HG02763 (cell line): Measurements from ENCODE around the gene ADGRG1.

ENCODE experiments used
- ATAC-seq: cut with Tn5 transposase; IDR thresholded peaks from one replicate; pipeline ENCODE4 v1.9.1; 2021; ENCODE audit warnings: mild to moderate bottlenecking, moderate library complexity; ENCODE audit not compliant: unreplicated experiment

Gene ADGRG1

GRCh38 chr16:57647136-57647875 lies 18.9 kb downstream of the ADGRG1 start:
- ATAC-seq, result no peak

- ATAC-seq, result no peak
Observed at GRCh38 chr16:57648125-57648524, 19.7 kb downstream of the ADGRG1 start.

GRCh38 chr16:57648581-57649442 lies 20.4 kb downstream of the ADGRG1 start:
- no peak for ATAC-seq

- ATAC-seq, result no peak
Observed at GRCh38 chr16:57649443-57649751, 21.0 kb downstream of the ADGRG1 start.

GRCh38 chr16:57649846-57650245 lies 21.4 kb downstream of the ADGRG1 start:
- ATAC-seq, result no peak

- no peak for ATAC-seq
Observed at GRCh38 chr16:57651344-57652333, 23.2 kb downstream of the ADGRG1 start.

- no peak for ATAC-seq
Observed at GRCh38 chr16:57652695-57653471, 24.5 kb downstream of the ADGRG1 start.

- no peak for ATAC-seq
Observed at GRCh38 chr16:57653936-57654335, 25.5 kb downstream of the ADGRG1 start.

GRCh38 chr16:57656342-57656955 lies 28.0 kb downstream of the ADGRG1 start:
- ATAC-seq, result no peak

GRCh38 chr16:57657228-57657627 lies 28.8 kb downstream of the ADGRG1 start:
- no peak for ATAC-seq

- ATAC-seq, result no peak
Observed at GRCh38 chr16:57658130-57658877, 29.9 kb downstream of the ADGRG1 start.

- ATAC-seq, result no peak
Observed at GRCh38 chr16:57658878-57659674, 30.6 kb downstream of the ADGRG1 start.

- ATAC-seq, result no peak
Observed at GRCh38 chr16:57660715-57661463, 32.5 kb downstream of the ADGRG1 start.

GRCh38 chr16:57661510-57661909 lies 33.1 kb downstream of the ADGRG1 start:
- no peak for ATAC-seq

GRCh38 chr16:57661936-57662906 lies 33.8 kb downstream of the ADGRG1 start:
- ATAC-seq, result no peak

- no peak for ATAC-seq
Observed at GRCh38 chr16:57663436-57663835, 35.0 kb downstream of the ADGRG1 start.
